Nephron progenitor cell (in vitro differentiated cells): ENCODE results near the gene CCL1.

Experiments
- DNase-seq: peaks from one replicate; pipeline ENCODE4 v3.0.0; 2021
- H3K27ac Mint-ChIP-seq: 2 replicates; pipeline ENCODE4 v1.8.0; 2021; ENCODE audit warnings: mild to moderate bottlenecking, moderate library complexity, mixed read lengths
- H3K27me3 Mint-ChIP-seq: 2 replicates; pipeline ENCODE4 v1.8.0; 2021; ENCODE audit warnings: mild to moderate bottlenecking, low read depth, mixed read lengths; ENCODE audit not compliant: poor library complexity
- H3K36me3 Mint-ChIP-seq: 2 replicates; pipeline ENCODE4 v1.8.0; 2021; ENCODE audit warnings: low read depth, mixed read lengths
- H3K4me1 Mint-ChIP-seq: 2 replicates; pipeline ENCODE4 v1.8.0; 2021; ENCODE audit warnings: mixed read lengths
- H3K4me3 Mint-ChIP-seq: 2 replicates; pipeline ENCODE4 v1.8.0; 2021; ENCODE audit warnings: mild to moderate bottlenecking, moderate library complexity, mixed read lengths
- H3K9me3 Mint-ChIP-seq: 2 replicates; pipeline ENCODE4 v1.8.0; 2021; ENCODE audit warnings: mild to moderate bottlenecking, moderate library complexity, mixed read lengths
- CTCF ChIP-seq: fragments of 200-600 bp; sonication (generic); IDR thresholded peaks from 2 replicates; pipeline ENCODE4 v1.5.0; 2021; ENCODE audit warnings: antibody characterized with exemption

CCL1 gene

GRCh38 chr17:34374457-34374856, 11.4 kb upstream of the CCL1 start:
- DNase-seq = no peak
- H3K27me3 Mint-ChIP-seq = peaks cover 9% of the 10 kb centered on the region
- no peak overlapping the region for H3K27ac Mint-ChIP-seq
- no peaks in the 10 kb centered on the region for H3K36me3 Mint-ChIP-seq
- H3K4me3 Mint-ChIP-seq = no peak overlapping the region
- H3K4me1 Mint-ChIP-seq = peaks cover 17% of the 10 kb centered on the region
- TF ChIP-seq CTCF = no peak
- H3K9me3 Mint-ChIP-seq = no peaks in the 10 kb centered on the region

DNA sequence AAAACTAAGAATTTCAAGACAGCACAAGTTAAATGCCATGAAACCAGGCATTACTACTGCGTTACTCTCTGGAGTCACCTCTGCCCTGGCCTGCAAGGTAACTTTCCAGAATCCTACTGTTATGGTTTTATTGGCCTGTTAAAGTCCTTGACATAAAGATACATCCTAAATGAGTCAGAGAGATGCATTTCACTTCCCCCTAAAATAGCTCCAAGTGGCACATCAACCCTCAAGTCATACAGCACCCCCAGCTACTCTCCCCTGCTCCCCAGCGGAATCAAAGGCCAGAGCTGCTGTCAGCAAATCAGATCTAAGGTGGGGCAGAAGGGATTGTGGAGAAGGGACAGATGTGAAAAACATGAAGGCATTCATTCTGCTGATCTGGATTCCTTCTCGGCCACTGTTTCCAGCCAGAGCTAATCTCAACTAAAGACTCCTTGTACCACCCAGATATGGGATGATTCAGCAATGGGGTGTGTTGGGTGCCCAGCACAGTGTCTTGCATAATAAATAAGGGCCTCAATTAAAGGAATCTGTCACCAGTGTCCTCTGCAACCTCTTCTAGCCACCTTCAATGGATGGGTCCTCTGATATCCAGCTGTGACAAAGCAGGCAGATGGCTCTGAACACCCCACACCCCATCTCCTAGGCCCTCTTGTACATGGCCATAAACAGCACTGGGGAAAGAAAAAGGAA, 8.5 kb upstream of the CCL1 start:
- Mint-ChIP-seq H3K4me3 (no peak overlapping the region), H3K9me3 (no peaks in the 10 kb centered on the region), H3K36me3 (no peaks in the 10 kb centered on the region), H3K27ac (no peak overlapping the region), H3K27me3 (peaks cover 12% of the 10 kb centered on the region), H3K4me1 (peaks cover 17% of the 10 kb centered on the region)
- TF ChIP-seq CTCF = no peak
- DNase-seq = no peak

DNA sequence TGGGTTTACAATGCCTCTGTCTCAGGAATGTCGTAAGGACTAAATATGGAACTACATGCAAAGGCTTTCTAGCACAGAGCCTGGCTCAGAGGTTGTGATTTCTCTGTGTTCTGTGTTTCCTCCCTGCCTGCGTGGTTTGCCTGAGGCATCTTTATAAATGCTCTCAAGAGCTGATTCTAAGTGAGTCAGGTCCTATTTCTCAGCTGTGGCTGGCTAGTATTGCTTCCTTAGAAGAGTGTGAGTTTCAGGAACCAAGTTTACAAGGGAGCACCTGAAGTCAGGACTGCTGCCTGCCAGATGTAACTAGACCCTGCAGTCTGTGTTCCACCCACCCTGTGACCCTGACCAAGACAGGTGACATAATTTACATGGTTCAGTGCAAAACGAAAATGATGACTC, 8.0 kb upstream of the CCL1 start:
- no peaks in the 10 kb centered on the region for H3K36me3 Mint-ChIP-seq
- H3K4me3 Mint-ChIP-seq = no peak overlapping the region
- H3K9me3 Mint-ChIP-seq = no peaks in the 10 kb centered on the region
- peaks cover 17% of the 10 kb centered on the region for H3K4me1 Mint-ChIP-seq
- H3K27ac Mint-ChIP-seq = no peak overlapping the region
- TF ChIP-seq CTCF = no peak
- no peak for DNase-seq
- H3K27me3 Mint-ChIP-seq = peaks cover 12% of the 10 kb centered on the region

- H3K27ac Mint-ChIP-seq = no peak overlapping the region
- DNase-seq = no peak
- no peak overlapping the region for H3K4me3 Mint-ChIP-seq
- H3K27me3 Mint-ChIP-seq = peaks cover 15% of the 10 kb centered on the region
- no peak for TF ChIP-seq CTCF
- H3K9me3 Mint-ChIP-seq = no peaks in the 10 kb centered on the region
- no peaks in the 10 kb centered on the region for H3K36me3 Mint-ChIP-seq
- peaks cover 17% of the 10 kb centered on the region for H3K4me1 Mint-ChIP-seq
Observed at GRCh38 chr17:34370376-34370996, 7.5 kb upstream of the CCL1 start.

DNA sequence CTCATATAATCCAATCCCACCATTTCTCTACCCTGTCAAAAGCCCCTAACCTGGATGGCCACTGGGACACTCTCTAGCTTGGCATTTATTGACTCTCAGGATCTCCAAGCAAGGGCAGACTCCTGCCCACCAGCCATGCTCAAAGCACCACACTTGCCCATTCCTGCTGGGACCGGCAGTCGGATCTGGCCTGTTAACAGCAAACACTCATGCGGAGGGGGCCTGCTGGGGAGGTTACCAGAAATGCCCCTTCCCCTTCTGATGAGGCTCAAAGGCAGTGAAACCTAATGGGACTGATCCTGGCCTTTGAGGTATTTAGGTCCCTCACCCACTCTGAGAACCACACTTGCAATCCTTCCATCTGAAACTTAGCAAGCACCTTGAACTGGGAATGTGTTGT, 6.5 kb upstream of the CCL1 start:
- H3K4me1 Mint-ChIP-seq = peaks cover 17% of the 10 kb centered on the region
- peaks cover 15% of the 10 kb centered on the region for H3K27me3 Mint-ChIP-seq

More for the DNA sequence above, 6.5 kb upstream of the CCL1 start:
- Mint-ChIP-seq H3K4me3 (no peak overlapping the region), H3K27ac (no peak overlapping the region), H3K9me3 (no peaks in the 10 kb centered on the region), H3K36me3 (no peaks in the 10 kb centered on the region)
- no peak for DNase-seq
- TF ChIP-seq CTCF = no peak
